Inflammatory macrophage treated with lipopolysaccharide for 4 hours (primary cell): Measurements from ENCODE around the gene NHLH2.

Experiments
- DNase-seq: peaks from one replicate; pipeline ENCODE4 v3.0.0-alpha.2; 2020

The NHLH2 gene

GRCh38 chr1:115840605-115841460 lies at the start of gene NHLH2:
Gene NHLH2 (minus strand): TSS chr1:115841126. CDS start chr1:115838372, 2,754 bp downstream.
- no peak for DNase-seq

DNA sequence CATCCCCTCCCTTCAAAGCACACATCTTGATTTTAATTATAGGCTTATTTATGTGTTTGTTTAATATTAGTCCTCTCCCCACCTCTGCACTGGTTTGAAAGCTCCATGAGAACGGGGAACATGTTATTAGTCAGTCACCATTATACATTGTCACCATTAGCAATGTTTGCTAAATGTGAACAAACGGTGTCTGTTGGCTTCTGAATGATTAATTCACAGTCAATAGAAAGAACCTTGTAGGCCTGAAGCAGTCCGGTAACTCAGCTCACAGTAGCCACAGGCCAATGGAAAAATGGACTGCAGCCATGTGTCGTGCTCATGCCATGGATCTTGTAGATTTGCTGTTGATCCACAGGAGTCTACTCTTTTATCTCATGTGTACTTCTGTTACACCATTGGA lies 49.7 kb upstream of the NHLH2 start:
- DNase-seq: no peak

DNA sequence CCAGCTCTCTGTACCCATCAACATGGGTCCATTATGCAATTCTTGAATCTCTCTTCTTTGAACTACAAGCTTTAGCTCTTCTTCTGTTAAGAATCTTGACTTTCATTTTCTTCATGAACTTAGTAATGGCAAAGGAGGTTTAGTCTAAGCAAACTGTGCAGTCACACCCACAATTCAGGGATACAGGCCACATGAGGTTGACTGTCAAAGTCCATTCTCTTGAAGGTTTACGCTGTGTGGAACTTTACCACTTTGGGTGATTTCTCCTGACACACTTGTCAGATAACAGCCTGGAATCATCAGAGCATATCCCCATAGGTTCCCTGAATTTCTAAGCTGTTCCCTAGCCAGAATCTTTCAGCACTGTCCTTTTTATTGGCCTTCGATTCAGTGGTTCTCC lies 48.0 kb upstream of the NHLH2 start:
- no peak for DNase-seq

DNA sequence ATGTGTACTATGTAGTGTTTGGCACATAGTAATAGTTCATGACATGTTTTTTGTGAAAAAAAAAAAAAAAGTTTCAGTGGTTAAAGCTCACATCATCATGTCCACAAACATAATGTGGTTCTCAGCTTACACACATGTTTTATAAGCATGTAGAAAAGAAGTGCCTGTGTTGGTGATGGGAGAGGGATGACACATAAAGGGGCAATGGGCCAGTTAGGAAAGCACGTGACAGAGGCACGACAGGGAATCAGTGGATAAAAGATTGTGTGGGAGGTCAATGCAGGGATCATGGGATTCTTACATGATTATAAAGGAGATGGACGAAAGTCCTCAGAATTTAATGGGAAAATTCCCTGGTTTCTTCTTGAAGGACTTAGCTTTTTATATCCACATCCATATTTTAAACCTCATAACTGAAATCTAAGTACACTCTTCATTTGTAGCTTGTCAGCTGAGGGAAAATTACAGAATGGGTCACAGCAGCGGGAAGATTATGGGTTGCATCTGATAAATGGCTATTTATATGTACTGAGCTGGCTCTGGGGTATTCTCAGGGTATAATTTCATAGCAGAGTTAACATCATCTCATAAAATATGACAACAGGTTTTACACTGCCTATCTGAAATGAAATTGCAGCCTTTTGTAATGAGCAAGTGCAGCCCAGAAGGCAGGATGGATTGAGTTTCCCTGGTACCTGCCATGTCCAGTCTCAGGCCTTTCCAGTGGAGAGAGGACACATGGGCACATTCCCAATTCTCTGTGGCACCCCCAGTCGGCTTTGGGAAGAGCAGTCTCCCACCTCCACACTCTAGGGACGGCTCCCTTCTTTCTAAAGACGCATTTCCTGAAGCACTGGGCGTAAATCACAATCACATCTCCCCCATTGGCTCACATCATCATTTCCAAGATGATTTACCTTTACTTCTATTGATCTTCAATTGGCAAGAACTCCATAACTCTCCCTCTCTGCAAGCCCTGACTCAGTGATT lies 42.3 kb upstream of the NHLH2 start:
- DNase-seq: no peak

- DNase-seq: no peak
Observed at GRCh38 chr1:115880981-115881672, 40.2 kb upstream of the NHLH2 start.

- peak; percentile 8 for DNase-seq
Observed at GRCh38 chr1:115879977-115880376, 39.1 kb upstream of the NHLH2 start.

DNA sequence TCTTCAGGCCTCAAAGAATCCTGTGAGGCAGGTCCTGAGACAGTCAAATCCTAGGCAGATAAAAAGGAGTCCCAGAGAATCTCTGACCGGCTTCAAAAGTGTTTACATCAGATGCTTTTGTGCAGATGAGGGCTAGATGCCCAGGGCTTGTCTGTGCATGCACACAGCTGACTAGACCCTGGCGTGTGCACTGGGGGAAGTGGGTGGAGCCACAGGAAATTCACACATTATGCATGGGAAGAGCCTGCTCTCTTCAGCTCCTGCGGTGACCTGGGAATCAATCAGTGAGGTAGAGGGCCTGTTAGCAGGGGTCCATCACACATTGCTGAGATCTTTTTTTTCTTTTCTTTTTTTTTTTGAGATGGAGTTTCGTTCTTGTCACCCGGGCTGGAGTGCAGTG lies 36.6 kb upstream of the NHLH2 start:
- DNase-seq: no peak

DNA sequence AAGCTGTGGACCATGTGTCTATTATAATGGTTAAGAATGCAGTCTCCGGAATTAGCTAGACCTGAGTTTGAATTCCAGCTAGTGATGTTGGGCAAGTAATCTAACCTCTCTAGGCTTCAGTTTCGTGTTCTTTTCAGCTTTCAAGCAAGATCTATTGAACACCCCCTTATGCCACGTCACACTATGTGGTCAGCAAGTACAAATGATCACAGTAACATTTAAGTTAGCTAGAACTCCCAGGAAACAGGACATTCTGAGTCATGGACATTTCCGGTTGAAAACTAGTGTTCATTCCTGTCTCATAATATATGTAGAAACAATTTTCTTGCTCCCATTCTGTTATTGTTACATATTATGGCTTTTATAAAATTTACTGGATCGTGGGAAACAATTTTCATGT lies 34.0 kb upstream of the NHLH2 start:
- peak; percentile 14 for DNase-seq

DNA sequence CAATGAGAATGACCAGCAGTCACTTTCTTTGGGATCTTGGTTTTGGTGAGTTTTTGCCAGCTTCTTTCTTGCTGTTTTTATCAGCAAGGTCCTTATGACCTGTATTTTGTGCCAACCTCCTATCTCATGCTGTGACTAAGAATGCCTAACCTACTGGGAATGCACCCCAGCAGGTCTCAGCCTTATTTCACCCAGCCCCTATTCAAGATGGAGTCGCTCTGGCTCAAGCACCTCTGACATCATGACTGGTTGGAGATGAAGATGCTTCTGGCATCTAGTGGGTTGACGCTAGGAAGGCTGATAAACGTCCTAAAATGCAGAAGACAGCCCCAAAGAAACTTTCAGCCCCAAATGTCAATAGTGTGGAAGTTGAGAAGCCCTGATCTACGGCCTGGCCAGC lies 33.6 kb upstream of the NHLH2 start:
- DNase-seq: no peak

DNA sequence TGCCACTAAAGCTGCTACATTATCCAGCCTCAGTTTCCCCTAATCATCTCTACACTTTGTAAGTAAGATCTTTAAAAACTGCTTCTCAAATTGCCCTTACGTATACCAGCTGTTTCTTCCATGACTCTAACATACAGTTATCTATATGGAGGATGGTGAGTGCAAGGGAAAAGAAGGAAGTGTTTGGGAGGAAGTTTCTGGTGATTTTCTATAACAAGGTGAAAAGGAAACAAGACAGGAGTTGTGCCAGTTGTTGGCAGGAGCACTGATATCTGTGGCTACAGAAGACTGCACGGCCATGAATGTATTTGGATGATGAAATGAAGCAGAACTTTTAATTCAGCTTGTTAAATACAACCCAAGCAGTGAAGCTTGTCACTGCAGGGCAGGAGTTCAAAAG lies 32.3 kb upstream of the NHLH2 start:
- DNase-seq: no peak

DNA sequence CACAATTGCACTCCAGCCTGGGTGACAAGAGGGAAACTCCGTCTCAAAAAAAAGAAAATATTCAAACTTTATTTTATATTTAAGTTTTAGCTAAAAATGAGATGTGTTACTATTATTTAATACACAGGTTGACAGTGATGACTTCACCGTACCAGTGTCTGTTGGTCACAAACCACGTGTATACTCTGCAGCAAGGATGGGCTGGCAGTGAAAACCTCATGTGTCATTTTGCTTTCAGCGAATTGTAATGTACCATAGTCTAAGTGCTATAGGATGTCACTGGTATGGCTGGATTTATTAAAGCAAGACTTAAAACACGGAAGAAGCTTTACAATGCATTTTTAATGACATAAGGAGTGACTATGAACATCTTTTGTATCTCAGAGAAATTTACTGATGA lies 28.1 kb upstream of the NHLH2 start:
- DNase-seq: no peak

DNA sequence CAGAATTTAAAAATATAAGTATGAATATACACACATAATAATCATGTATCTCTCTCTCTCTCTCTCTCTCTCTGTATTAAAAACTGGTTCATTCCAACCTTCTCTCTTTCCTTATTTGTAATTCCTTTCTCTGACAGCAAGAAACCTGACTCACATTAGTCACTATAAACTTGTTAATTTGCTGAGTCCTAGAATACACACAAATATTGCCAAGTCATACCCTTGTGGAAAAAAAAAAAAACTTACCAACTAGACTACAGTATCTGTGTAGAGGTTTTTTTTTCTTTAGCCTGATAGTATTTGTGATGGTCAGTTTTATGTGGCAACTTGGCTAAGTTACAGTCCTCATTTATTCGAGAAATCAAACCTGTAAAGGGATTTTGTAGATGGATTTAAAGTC lies 26.3 kb upstream of the NHLH2 start:
- DNase-seq: no peak

DNA sequence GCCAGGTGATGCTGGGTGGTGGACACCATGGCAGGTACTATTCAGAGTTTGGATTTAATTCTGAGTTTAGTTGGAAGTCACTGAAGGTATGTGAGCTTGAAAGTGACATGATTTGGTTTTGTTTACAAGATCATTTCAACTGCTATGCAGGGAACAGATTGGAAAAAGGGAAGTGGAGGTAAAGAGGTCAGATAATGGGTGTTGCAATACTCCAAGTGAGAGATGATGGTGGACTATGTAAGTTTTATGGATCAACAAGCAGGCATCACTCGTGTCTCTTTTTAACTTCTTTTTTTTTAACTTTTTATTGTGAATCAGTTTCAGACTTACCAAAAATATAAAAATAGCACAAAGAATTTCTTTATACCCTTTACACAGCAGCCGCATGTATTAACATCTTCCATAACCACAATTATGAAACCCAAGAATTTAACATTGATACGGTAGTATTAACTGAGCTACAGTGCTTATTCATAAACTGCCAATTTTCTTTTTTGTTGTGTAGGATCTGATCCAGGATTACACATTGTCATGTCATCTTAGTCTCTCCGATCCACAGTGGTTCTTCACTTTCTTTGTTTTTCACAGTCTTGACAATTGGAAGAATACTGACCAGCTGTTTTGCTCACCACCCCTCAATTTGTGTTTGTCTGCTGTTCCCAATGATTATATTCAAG lies 24.9 kb upstream of the NHLH2 start:
- DNase-seq: peak; percentile 62

DNA sequence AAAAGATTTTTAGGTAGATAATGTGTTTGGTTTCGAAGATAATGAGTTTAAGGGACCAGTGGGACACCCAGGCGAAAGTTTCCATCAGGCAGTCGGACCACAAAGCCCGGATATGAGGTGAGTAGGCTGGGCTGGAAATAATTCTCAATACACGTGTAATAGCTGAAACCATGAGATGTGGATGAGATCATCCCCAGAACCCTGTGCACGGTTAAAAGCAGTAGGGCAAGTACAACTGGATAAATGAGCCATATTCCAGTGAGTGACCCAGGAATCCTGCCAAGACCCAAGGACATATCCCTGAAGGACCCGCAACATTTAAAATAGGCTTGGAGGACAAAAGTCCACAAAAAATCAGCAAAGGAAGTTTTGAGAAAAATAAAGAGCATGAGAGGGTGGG lies 21.5 kb upstream of the NHLH2 start:
- DNase-seq: no peak

- no peak for DNase-seq
Observed at GRCh38 chr1:115854005-115854404, 13.1 kb upstream of the NHLH2 start.

- no peak for DNase-seq
Observed at GRCh38 chr1:115850937-115851336, 10.0 kb upstream of the NHLH2 start.

GRCh38 chr1:115847787-115848186 lies 6.9 kb upstream of the NHLH2 start:
- DNase-seq: no peak

DNA sequence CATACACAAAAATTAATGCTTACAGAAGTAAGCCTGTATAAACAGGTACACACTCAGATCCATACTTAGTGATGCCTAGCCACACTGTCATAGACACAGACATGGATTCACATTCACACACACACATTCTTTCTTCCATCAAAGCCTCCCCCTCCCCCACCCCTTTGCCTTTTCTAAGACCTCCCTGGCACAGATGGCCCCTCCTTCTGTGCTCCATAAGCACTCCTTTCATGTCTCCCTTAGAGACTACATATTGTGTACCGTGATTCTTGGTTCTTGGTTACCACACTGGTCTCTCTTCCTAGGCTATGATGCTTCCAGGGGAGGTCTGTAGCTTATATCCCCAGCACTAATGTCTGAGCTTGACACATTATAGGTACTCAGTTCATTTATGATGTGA lies 2.0 kb upstream of the NHLH2 start:
- DNase-seq: no peak

GRCh38 chr1:115839679-115840237 lies 1.2 kb downstream of the NHLH2 start:
- no peak for DNase-seq

DNA sequence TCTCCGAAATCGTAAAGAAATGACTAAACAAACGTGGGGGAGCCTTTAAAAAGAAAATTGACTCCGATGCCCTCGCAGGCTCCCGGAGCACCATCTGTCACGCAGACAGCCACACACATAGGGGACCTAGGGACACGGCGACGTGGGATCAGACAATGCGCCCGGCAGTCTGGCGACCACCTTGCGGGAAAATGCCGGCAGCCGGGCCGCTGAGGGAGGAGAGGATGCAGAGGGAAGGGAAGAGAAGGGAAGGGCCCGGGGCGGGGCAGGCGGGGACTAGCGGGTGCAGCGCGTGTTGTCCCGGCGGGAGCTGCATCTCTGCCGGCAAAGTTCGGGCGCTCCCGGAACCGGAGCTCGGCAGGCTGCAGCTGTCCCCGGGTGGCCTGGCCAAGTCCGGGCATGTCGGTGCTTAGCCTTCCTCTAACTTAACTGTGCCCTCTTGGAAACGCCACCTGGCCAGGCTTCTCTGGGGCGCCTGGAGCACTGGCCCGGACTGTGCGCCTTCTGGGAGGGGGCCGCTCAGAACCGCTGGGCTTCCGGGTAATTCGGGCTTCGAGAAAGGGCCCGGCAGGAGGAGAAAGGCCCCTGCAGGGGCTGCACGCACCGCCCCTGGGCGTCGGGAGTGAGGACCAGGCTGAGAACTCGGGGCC lies 1.8 kb downstream of the NHLH2 start:
- DNase-seq: no peak

DNA sequence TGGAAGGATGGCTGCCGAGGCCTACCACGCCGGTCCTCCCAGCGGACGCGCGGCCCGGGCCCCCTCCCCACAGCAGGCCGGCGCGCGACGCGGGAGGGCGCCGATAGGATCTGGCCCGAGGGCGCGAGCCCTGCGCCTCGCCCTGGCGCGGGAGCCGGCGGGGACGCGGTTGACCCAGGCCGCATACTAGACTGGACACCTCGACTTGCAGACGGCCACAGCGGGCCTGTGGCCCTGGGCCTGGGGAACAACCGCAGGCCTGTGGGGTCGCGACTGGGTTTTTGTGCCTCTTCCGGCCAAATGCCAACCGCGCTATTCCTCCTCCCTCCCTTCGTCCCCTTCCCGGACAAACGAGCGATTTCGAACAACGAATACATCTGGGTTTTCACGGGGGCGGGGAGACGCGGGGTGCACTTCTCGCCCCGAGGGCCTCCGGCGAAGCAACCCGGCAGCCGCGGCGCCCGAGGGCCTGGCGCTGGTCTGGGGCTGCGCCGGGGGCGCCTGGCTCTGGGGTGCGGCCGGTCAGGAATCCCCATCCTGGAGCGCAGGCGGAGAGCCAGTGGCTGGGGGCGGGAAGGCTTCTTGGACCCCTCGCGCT lies 2.4 kb downstream of the NHLH2 start:
- DNase-seq: no peak
